ENCODE measurements around the gene SIPA1L3. TPM values are rescaled to one million over a fixed set of nuclear protein-coding genes. Genes with fewer than 3 reads are reported as not detected.

Gene SIPA1L3
- total RNA-seq, 2 donors from 2014 or later = 42.8 to 48.2 TPM

GRCh38 chr19:38120471-38121025 lies 213.5 kb downstream of the SIPA1L3 start:
- DNase-seq = no peak
- H3K4me3 Mint-ChIP-seq = no peak overlapping the region
- H3K27ac ChIP-seq (ENCODE audit: low read depth, low read length) = no peak overlapping the region
- peaks cover 28% of the 10 kb centered on the region for H3K36me3 ChIP-seq (ENCODE audit: control insufficient read depth, insufficient read depth, low read length)
- no peaks in the 10 kb centered on the region for H3K27me3 ChIP-seq (ENCODE audit: control insufficient read depth, insufficient read depth, low read length, poor library complexity, severe bottlenecking)
- H3K9me3 ChIP-seq (ENCODE audit: control insufficient read depth, low read length) = peaks cover 23% of the 10 kb centered on the region
- no peak overlapping the region for H3K9ac ChIP-seq (ENCODE audit: extremely low read depth, low read length, poor library complexity, severe bottlenecking)
- no peak for TF ChIP-seq CTCF (conservative IDR thresholded peaks at IDR 0.05)
- no peaks in the 10 kb centered on the region for H3K4me1 ChIP-seq (ENCODE audit: control insufficient read depth, insufficient read depth, low read length)
- H3K27me3 Mint-ChIP-seq (ENCODE audit: insufficient read depth) = no peaks in the 10 kb centered on the region
- WGBS, 2 experiments (ENCODE audit: insufficient coverage in 1 of 2, insufficient read length in 1 of 2) = 94 to 98% methylated on average over 4 of the region's 4 CpGs
- peaks cover 61% of the 10 kb centered on the region for H3K36me3 Mint-ChIP-seq (ENCODE audit: low read depth)
- no peak overlapping the region for H3K4me3 ChIP-seq (ENCODE audit: low read length)
- no peaks in the 10 kb centered on the region for H3K4me1 Mint-ChIP-seq
- no peak overlapping the region for H3K27ac Mint-ChIP-seq
- H3K9me3 Mint-ChIP-seq = peaks cover 44% of the 10 kb centered on the region

GRCh38 chr19:38122402-38123093 lies 215.5 kb downstream of the SIPA1L3 start:
- Mint-ChIP-seq H3K4me1 (no peaks in the 10 kb centered on the region), H3K36me3 (ENCODE audit: low read depth) (peaks cover 66% of the 10 kb centered on the region), H3K27me3 (ENCODE audit: insufficient read depth) (no peaks in the 10 kb centered on the region), H3K9me3 (peaks cover 53% of the 10 kb centered on the region), H3K4me3 (no peak overlapping the region), H3K27ac (no peak overlapping the region)
- DNase-seq = no peak
- 95 to 97% methylated on average over 24 of the region's 24 CpGs for WGBS, 2 experiments (ENCODE audit: insufficient coverage in 1 of 2, insufficient read length in 1 of 2)
- no peak for TF ChIP-seq CTCF (conservative IDR thresholded peaks at IDR 0.05)
- Histone ChIP-seq H3K4me3 (ENCODE audit: low read length) (no peak overlapping the region), H3K36me3 (ENCODE audit: control insufficient read depth, insufficient read depth, low read length) (peaks cover 28% of the 10 kb centered on the region), H3K27ac (ENCODE audit: low read depth, low read length) (no peak overlapping the region), H3K4me1 (ENCODE audit: control insufficient read depth, insufficient read depth, low read length) (no peaks in the 10 kb centered on the region), H3K27me3 (ENCODE audit: control insufficient read depth, insufficient read depth, low read length, poor library complexity, severe bottlenecking) (no peaks in the 10 kb centered on the region), H3K9me3 (ENCODE audit: control insufficient read depth, low read length) (peaks cover 25% of the 10 kb centered on the region), H3K9ac (ENCODE audit: extremely low read depth, low read length, poor library complexity, severe bottlenecking) (no peak overlapping the region)

- Histone ChIP-seq H3K36me3 (ENCODE audit: control insufficient read depth, insufficient read depth, low read length) (peaks cover 16% of the 10 kb centered on the region), H3K27me3 (ENCODE audit: control insufficient read depth, insufficient read depth, low read length, poor library complexity, severe bottlenecking) (no peaks in the 10 kb centered on the region), H3K4me3 (ENCODE audit: low read length) (no peak overlapping the region), H3K27ac (ENCODE audit: low read depth, low read length) (no peak overlapping the region), H3K4me1 (ENCODE audit: control insufficient read depth, insufficient read depth, low read length) (no peaks in the 10 kb centered on the region), H3K9me3 (ENCODE audit: control insufficient read depth, low read length) (peaks cover 16% of the 10 kb centered on the region), H3K9ac (ENCODE audit: extremely low read depth, low read length, poor library complexity, severe bottlenecking) (no peak overlapping the region)
- no peak overlapping the region for H3K27ac Mint-ChIP-seq
- no peak for DNase-seq
- H3K9me3 Mint-ChIP-seq = peaks cover 41% of the 10 kb centered on the region
- TF ChIP-seq CTCF (conservative IDR thresholded peaks at IDR 0.05) = no peak
- H3K27me3 Mint-ChIP-seq (ENCODE audit: insufficient read depth) = no peaks in the 10 kb centered on the region
- H3K36me3 Mint-ChIP-seq (ENCODE audit: low read depth) = peaks cover 48% of the 10 kb centered on the region
- H3K4me1 Mint-ChIP-seq = no peaks in the 10 kb centered on the region
- H3K4me3 Mint-ChIP-seq = no peak overlapping the region
- WGBS, 2 experiments (ENCODE audit: insufficient coverage in 1 of 2, insufficient read length in 1 of 2) = 78 to 92% methylated on average over 4 to 9 of the region's 9 CpGs
Observed at GRCh38 chr19:38125238-38125637, 218.2 kb downstream of the SIPA1L3 start.
